Forelimb muscle (tissue), 1 donor: Measurements from ENCODE around the gene MED12L. TPM values are rescaled to one million over a fixed set of nuclear protein-coding genes. Genes with fewer than 3 reads are reported as not detected.

Experiments
- DNase-seq: peaks from one replicate; pipeline ENCODE4 v3.0.0-alpha.2; 2013; ENCODE audit warnings: low read depth
- polyA plus RNA-seq: library from polyadenylated mRNA; unstranded; fragments of 120-200 nt; gene quantifications from one replicate; pipeline ENCODE4 v1.2.1, GENCODE V29; 2013; ENCODE audit not compliant: insufficient read length

MED12L gene
- polyA plus RNA-seq, 1 donor, result 10.0 TPM

DNA sequence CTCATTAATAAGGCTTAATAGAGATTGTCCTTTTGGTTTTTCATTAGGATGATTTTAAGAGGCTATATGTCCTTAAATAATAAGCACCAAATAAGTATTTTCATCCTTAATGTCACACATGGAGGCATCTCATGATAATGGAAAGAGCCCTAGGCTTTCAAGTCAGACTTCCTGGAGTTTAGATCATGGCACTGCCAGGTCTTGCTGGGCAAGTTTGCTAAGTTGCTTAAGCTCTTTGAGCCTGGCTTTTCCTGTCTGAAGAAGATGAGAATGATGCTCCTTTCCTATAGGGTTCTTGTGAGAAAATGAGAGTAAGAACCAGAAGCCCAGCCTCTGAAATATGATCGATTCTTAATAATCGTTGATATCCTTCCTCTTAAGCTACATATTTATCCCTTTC, 322.5 kb downstream of the MED12L start:
- DNase-seq, result no peak

GRCh38 chr3:151410891-151411559, 325.6 kb downstream of the MED12L start:
- DNase-seq, result no peak

DNA sequence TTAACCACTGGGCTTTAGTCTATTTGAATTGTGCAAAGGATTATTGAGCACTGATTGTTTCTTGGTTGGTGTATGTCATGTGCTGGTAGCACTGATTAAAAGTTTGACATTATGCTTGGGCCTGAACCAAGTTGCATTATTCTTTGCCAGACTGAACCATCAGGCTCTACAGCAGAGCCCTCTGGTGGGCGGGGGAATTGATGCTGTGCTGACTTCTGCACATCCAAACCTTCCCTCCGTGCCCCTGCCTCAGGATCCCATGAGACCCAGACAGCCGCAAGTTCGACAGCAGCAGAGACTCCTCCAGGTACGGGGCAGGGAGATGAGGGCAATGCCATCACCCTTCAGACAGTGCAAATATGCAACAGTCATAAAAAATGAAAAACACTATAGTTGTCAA, 327.5 kb downstream of the MED12L start:
- no peak for DNase-seq

DNA sequence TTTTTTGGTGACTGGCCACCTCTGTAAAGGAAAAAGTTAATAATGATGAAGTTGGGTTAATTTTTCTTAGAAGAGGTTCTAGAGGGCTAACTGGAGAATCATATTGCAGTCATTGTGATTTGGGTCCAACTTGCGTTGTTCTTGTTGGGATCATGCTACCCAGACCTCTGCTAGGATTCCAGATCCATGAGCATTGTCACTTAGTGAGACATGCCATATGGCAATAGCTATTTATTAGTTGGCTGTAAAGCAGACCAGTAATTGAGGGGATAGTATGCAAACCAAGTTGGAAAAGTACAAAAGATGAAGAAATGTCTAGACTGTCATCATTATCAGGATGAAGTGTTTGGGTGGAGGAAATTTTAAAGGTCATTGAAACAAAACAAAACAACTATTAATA, 329.8 kb downstream of the MED12L start:
- DNase-seq, result no peak

DNA sequence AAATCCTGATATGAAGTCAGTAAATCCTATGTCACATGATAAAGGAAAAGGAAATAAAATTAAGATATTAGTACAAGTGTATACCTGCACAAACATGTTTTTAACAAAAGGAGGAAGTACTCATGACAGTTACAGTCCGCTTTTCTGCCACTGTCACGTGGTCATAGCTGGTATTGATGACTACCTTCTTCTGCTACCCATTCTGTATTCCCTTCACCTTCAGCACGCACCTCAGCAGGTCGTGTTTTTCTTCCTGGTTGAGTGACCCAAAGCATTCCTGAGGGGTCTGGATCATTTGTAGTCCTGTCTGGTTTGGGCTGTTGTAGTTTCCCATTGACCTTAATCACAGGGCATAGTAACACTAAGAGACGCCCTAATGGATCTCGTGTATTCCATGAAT, 334.3 kb downstream of the MED12L start:
- no peak for DNase-seq

DNA sequence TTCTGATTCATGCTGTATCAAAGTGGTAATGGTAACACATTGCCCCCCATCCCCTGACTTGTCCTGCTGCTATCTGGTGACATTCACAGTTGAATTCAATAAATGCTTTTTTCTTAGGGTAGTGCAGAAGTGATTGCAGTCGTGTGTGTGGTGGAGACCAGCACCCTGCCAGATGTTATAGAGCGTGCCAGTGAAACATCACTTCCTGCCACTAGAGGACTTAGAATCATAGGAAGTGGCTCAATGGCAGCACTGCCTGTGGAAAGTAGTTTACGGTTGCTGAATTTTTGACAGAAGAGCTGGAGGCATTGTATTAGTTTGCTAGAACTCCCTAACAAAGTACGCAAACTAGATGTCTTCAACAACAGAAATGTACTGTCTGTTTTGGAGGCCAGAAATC, 336.5 kb downstream of the MED12L start:
- DNase-seq, result no peak

GRCh38 chr3:151423091-151423490, 337.6 kb downstream of the MED12L start:
- no peak for DNase-seq

GRCh38 chr3:151425627-151426340, 340.3 kb downstream of the MED12L start:
- DNase-seq, result no peak

DNA sequence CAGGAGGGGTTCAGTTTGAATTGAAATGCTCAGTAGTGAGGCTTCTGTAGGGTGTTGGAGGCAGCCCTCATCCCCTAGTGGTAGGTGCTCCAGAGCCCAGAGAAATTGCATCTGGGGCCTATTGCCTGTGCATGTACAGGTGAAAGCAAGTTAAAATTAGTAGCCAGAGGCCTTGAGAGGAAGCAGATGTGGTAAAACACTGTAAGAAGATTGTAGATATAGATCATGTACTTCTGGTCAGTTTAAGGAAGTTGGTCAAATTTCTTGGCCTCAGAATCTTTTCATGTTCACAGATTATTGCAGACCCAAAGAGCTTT, 340.8 kb downstream of the MED12L start:
- DNase-seq, result no peak

DNA sequence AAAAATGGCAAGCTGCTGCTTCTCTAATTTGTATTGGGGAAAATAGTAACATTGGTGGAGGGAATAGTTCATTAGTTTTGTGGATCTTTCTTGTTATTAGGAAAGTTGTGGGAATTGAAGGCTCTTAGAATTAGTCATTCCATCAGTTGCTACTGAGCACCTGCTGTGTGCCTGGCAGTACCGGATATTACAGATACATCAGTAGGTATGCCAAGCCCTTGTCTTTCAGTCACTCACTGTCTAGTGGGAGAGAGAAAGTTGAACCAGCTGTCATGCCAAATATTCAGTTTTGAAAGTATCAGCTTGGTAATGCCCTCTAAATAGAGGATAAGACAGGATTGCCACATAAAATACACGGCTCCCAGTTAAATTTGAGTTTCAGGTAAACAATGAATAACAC, 342.9 kb downstream of the MED12L start:
- no peak for DNase-seq

GRCh38 chr3:151430821-151431484, 345.5 kb downstream of the MED12L start:
- no peak for DNase-seq

DNA sequence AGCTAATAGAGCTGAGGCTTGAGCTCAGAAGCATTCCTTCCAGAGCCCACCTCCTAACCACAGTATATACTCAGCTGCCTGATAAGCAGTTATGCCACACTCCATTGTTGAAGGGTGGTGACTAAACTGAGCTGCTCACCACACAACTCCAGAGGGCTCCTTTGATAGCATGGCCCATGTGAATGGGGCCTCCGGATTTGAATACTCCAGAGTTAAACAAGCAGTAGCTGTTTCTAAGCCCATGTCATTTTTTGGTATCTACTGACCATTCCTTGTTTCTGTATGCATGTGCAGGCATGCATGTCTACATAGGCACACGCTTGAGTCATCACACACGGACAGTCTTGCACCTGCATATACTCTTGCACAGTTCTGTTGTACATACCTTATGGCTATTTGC, 346.5 kb downstream of the MED12L start:
- no peak for DNase-seq

DNA sequence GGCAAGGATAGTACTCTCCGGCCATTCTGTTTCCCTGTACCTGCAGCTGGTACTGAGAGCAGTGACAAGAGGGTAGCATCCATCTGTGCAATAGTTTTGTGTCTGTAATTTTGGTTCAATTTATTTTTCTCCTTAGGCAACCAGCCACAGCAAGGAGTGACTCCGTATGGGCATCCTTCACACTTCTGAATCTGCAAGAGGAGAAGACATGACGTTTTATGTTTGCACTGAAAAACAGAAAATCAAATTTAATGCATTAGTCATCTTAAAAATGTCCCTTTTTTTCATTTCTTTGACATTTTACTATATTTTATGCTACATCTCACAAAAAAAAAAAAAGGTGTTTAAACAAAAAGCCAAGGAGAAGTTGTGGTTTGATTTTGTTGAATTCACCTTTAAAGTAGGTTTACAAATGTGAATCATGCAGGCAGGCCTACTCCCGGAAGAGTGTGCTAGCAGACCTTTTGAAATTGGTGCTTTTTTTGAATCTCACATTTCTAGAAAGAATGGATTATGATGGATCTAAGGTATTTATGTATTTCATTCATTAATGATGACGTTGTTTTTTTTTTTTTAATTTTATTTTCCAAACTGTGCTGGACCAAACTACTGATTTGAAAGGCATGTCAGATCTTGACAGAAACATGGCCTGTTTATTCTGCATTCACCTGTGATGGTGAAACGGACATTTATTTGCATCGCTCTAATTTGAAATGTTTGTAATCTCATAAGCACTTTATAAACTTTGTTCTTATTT, 347.3 kb downstream of the MED12L start:
- no peak for DNase-seq

GRCh38 chr3:151434151-151434890, 348.9 kb downstream of the MED12L start:
- DNase-seq, result no peak

- DNase-seq, result no peak
Observed at GRCh38 chr3:151436675-151437446, 351.4 kb downstream of the MED12L start.

DNA sequence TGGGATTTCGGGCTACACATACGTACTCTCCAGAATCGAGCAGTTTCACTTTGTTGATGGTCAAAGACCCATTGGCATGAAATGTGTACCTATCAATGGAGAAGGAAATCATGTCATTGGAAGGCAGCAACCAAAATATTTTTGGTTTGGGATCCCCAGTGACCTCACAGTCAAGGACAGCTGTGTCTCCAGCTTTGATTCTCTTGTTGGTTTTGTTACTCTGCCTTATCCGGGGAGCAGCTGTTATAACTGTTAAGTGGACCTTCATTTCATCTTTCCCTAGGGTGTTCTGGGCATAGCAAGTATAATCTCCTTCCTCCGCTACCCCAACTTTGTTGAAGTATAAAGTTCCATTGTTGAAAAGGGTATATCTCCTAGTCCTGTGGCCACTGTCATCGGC, 352.4 kb downstream of the MED12L start:
- no peak for DNase-seq

DNA sequence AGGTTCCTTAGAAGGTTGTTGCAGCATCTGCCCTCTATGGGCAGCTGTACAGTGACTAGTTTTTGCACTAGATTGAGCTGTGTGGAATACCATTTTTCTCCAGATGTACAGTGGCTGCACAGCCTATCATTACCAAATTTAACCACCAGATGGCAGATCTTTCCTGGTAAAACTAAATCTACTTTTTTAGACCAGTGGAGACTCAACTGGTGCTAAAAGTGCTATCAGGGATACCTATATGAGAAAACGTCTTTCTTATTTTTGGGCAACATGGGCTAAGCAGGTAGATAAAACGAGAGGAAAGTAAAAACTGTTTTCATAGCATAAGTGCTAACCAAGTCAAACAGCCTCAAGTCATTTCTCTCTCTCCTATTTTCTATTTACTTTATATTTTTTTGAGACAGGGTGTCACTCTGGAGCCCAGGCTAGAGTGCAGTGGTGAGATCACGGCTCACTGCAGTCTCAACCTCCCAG, 354.2 kb downstream of the MED12L start:
- peak; percentile 61 for DNase-seq

DNA sequence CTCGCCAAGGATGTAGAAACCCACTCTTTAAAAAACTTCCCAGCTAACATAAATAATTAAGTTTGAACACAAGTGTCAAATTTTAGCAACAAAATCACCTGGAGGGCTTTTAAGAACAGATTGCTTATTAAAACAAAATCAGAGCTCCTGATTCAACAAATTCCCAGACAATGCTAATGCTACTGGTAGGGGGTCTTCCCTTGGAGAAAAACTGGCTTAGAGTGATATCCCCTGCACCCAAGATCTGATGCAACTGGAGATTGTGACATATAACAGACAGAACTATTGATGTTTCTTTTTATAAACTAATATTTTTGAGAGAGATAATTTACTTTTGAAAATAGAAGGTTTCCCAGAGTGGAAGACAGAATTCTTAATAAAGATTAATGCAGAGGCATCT, 355.5 kb downstream of the MED12L start:
- DNase-seq, result no peak

DNA sequence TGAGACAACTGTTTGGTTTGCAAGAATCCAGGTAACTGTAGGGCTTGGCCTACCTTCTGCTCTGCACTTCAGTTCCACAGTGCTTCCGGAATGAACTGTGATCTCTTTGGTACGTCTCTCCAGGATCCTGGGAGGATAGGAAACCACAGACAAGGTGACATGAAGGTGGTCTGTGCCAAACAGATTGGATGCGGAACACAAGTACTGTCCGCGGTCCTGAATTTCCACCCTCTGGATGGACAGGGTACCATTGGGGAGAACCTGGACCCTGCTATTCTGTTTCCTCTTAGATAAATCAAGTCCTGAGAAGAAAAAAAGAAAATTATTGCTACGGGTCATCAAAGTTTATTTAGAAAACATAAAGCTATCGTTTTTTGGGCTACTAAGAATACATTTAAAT, 358.1 kb downstream of the MED12L start:
- no peak for DNase-seq

DNA sequence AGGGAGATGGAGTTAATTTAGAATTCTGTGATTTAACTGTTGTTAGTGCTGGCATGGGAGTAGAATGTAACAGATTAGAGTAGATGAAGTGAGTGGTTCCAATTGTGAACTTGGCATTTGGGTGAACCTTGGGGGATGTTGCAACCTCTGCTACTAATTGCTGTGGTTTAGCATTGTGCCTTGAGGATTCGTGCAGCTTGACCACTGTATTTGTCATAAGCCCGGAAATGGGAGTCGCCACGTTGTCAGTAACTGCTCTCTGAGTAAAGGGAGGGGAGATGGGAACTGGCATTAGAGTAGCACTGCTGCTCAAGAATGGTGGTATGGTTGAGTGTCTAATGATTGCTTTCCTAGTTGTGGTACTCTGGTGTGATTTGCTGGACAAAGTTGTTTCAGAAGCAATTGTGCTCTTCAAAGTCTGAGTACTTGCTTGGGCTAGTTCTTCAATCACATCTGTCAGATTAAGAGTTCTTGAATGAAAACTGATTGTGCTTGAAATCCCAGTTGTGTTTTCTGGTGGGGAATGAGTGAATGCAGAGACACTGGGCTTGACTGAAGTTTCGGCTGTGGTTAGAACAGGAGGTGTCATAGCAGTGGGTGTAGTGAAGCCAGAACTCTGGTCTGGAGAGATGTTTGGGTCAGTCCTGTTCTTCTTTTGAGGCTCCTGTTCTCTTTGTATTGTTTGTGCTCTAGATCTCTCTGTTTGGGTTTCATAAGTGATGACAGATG, 360.0 kb downstream of the MED12L start:
- DNase-seq, result no peak
